ENCODE results near the gene RBBP9.
"Not testable (repeated sequence)": the region's sequence is repeated elsewhere in the genome, so short reads cannot be mapped to it uniquely, and the experiment has no call there.

RBBP9 gene

DNA sequence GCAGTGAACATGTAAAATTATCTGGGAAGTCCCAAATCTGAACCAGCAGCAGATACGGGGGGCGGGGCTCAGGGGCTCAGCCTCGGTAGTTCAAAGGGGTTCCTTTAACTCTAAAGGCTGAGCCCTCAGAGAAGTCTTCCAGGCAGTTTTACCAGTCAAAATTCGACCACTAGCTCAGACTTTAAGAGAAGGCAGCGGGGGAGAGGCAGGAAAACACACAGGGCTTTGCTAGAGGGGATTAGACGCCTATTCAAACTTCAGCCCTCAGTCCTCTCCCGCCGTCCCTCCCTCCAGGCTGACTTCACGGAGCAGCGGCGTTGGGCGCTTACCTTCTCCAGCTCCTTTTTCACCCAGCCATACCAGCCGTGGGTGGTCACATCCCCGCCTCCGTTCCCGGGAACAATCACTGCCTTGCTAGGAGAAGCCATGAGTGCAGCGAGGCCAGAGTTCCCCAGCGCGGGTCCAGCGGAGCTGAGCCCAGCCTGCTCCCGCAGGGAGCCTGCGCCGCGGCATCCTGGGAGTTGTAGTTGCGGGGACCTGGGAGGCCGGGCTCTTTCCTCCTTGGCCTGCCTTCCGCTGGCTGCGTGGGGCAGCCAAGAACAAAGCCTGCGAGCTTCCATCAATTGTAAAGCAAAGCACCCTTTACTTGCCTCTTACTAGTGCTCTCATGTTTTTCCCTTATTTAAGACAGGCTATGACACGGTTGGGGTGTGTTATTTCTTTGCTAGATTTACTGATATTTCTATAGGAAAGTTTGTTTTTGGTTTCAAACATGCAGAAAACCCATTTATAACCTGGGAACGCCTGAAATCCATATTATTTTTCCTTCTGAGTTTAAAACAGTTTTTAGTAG is at the start of gene RBBP9:
TSS of gene RBBP9 (minus strand) at position 486 of the 853 bp plus-strand sequence. CDS start at position 428, 58 bp downstream.
- DNase-seq = peak; percentile 89

DNA sequence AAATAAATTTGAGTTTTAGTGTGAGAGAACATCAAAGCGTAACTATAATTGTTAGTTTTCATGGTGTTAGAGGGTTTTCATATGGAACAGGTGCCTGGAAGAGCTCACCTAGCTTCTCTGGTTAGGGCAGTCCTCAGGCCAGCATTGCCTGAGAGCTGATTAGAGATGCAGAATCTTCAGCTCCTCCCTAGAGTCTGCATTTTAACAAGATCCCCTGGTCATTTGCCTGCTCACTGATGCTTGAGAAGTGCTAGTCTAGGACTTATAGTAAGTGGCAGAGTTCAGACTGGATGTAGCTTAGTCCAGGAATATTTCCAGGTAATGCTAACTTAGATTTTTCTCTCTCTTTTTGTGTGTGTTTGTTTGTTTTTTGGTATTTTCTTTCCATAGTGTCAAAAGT is 48.5 kb upstream of the RBBP9 start:
- DNase-seq = no peak

DNA sequence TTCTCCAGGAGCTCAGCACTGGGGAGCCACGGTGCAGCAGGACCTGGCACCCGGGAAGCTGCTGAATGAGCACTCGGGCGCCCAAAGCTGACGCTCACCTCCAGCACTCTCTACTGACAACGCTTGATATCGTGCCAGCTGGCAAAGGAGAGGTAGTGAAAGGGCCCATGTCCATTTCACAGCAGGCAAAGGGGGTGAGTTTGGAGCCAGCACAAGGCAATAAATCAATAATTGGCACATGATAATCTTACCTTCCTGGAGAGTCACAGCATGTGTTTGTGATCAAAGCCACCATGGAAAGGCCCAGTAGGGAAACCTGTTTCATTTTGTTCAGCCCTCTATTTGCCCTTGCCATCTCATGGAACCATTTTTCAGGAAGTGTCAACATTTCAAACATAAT is 46.9 kb upstream of the RBBP9 start:
- no peak for DNase-seq

DNA sequence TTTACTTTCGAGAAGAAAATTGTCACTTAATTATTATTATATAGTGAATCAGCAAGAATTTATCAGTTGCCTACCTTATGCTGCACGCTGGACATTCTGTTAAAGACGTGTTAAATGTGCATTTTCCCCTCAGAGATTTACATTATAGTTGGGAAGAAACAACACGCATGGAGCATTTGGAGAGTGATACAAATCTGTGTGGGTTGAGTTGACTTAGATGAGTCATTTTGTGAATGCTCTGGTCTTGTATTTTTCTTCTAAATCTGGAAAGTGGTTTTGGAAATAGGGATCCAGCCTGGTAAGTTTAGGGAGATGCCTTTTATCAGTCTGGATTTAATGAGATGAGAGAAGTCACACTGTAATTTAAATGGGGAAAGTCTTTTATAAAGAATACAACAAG is 46.2 kb upstream of the RBBP9 start:
- no peak for DNase-seq

DNA sequence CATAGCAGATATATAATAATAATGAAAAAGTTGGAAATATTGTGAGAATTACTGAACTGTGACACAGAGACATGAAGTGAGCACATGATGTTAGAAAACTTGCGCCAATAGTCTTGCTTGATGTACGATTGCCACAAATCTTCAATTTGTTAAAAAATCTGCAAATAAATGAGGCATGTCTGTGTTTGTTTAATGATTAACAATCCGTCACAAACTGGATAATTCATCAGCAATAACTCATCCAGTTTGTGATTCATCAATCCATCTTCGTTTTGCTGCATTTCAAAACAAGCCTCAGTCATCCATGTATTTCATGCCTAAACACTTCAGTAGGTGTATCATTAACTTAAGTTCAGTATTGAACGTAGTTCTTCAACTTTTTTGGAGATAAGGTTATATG is 44.7 kb upstream of the RBBP9 start:
- DNase-seq = no peak

DNA sequence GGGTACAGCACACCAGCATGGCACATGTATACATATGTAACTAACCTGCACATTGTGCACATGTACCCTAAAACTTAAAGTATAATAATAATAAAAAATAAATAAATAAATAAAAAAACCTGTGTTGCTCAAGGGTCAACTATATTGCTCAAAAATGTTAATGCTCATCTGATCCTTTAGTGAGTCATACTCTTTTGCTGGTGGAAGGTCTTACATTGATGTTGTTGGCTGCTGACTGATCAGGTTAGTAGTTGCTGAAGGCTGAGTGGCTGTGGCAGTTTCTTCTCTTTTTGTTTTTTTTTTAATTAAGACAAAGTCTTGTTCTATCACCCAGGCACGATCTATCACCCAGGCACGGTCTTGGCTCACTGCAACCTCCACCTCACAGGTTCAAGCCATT is 40.6 kb upstream of the RBBP9 start:
- DNase-seq = no peak

DNA sequence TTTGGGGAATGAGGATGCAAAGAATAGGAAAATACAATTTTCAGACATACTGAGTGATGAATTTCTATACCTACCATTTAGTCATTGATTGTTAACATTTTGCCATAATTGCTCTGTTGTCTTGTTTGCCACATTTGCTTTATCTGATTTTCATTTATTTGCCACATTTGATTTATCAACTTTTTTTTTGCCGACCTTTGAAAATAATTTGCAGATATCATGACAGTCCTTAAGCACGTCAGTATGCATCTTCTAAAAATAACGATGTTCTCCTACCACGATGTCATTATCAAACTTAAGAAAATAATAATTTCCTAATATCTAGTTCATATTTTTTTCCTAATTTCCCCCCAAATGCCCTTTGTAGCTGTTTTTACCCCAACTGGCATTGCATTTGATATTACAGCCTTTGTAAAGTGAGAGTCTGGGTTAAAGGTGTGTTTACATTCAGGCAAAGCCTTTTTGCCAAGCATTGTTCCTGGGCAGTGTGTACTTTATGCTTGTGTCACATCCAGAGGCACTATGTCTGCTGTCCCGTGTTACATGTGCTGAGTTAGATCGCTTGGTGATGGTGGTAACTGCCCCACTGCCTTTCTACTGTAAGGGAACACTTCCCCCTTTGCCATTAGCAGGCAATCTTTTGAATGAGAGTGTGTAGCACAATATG is 37.1 kb upstream of the RBBP9 start:
- DNase-seq = no peak

DNA sequence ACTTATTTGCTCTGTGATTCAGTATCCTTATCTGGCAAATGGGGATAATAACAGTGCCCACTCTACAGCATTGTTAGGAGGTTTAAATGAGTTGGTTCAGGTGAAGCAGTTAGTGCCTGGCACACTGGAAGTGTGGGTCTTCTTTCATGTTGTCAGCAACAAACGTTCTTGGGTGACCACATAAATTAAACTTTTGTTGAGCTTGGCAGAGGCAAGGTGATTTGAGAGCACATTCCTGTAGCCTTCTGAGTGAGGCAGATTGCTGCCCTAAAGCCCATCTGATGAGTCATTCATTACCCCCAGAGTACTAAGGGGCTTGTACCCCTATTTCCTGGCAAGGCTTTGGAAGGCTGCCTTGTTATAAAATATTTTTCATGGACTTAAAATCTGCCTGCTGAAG is 36.5 kb upstream of the RBBP9 start:
- no peak for DNase-seq

DNA sequence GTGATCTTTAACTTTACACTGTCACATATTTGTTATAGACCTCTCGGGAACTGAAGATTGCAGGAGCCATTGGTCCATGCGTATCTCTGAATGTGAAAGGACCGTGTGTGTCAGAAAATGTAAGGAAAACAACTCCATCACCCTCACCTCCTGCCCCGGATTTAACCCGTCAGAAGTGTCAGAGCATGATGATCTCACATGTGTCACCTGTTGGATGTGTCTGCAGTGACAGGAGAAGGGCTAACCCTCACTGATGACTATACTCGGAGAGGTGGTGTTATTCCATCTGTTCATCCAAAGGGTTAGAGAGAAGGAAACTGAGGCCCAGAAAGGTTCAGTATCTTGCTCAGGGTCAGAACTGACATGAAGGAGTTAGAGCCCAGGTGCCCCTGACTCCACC is 35.6 kb upstream of the RBBP9 start:
- no peak for DNase-seq

DNA sequence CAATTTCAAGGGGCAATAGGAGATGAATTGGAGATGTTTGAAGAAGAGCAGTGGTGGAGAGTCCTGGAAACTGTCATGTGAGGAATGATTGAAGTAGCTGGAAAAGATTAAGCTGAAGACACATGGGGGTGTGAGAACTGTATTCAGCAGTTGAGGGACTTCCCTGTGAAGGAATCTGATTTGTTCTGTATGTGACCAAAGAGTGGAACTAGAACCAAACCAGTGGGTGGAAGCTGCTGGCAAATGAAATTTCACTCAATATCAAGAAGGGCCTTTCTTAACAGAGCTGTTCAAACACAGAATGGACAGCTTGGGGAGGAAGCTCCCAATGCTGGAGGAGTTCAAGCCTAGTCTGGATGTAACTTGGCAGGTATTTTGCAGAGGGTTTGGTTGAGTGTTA is 32.0 kb upstream of the RBBP9 start:
- no peak for DNase-seq

DNA sequence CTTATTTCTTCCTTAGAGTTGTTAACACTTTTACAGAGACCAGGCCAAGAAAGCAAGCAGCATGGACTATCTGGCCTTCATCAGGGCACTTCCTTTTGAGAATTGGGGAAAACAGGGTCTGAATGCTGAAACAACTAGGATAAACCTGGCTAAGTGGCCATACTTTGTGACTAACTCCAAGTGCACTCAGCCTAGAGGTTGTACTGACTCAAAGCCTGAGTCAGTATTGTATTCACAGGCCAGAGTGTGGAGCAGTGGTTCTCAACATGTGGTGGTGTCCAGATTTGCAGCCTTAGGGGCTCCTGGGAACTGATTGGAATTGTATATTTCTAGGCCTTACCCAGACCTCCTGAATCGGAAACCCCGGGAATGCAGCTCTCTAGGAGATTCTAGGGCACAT is 30.8 kb upstream of the RBBP9 start:
- no peak for DNase-seq

DNA sequence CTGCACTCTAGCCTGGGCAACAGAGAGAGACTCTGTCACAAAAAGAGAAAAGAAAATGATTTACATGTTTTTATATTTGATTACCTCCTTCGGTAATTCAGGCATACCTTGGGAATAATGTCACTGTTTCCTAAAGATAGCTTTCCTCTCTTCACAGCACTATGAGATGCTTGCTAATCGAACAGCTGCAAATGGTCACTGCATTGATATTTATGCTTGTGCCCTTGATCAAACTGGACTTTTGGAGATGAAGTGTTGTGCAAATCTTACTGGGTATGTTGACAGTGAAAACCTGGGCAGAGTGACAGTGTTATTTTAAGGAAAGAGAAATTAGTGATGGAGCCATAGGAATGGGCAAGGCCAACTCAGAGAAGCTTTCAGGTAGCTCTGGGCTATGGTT is 30.3 kb upstream of the RBBP9 start:
- no peak for DNase-seq

DNA sequence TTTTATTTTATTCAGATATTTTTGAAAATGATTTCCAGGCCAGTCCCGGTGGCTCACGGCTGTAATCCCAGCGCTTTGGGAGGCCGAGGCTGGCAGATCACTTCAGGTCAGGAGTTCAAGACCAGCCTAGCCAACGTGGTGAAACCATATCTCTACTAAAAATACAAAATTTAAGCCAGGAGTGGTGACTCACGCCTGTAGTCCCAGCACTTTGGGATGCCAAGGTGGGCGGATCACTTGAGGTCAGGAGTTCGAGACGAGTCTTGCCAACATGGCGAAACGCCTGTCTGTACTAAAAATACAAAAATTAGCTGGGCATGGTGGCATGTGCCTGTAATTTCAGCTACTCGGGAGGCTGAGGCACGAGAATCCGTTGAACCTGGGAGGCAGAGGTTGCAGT is 29.7 kb upstream of the RBBP9 start:
- not testable (repeated sequence) for DNase-seq

DNA sequence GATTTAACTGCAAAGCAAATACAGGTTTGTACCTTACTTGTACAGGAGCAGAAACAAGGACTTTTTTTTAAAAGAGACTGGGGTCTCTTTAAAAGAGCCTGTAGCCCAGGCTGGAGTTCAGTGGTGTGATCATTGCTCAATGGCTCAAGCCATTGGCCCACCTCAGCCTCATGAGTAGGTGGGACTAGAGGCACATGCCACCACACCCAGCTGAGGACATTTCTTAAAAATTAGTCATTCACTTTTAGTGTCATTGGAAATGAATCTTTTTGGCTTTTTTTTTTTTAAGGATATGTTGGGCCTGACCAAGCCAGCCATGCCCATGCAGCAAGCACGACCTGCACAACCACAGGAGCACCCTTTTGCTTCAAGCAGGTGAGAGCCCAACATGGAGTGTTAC is 27.6 kb upstream of the RBBP9 start:
- no peak for DNase-seq

DNA sequence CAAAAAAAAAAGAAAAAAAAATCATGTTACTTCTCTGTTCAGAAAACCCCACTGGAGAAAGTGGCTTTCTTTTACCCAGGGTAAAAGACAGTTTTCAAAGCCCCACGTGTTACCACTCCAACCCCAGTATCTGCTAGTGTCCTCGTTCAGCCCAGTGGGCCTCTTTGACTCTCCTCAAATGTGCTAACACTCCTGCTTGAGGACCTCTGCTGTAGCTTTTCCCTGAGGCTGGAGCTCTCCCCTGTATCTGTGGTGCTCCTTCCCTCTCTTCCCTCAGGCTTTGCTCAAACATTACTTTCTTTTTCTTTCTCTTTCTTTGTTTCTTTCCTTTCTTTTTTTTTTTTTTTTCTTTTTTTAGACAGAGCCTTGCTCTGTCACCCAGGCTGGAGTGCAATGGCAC is 26.0 kb upstream of the RBBP9 start:
- DNase-seq = no peak

DNA sequence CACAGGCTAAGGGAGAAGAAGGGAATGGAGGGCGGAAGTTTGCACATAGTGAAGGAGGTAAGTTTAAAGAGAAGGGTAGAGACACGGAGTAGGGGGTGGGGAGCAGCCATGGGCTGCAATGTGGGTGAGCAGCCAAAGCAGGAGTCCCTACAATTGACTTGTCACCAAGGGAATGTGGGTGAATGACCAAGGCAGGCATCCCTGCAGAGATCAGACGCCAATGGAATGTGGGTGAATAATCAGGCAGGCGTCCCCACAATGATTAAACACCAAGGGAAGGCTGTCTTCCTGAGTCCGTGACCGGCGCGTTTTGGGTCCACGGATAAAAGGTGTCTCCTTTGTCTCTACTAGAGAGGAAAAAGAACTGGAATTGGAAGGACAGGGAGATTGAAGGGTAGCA is 25.0 kb upstream of the RBBP9 start:
- DNase-seq = not testable (repeated sequence)

DNA sequence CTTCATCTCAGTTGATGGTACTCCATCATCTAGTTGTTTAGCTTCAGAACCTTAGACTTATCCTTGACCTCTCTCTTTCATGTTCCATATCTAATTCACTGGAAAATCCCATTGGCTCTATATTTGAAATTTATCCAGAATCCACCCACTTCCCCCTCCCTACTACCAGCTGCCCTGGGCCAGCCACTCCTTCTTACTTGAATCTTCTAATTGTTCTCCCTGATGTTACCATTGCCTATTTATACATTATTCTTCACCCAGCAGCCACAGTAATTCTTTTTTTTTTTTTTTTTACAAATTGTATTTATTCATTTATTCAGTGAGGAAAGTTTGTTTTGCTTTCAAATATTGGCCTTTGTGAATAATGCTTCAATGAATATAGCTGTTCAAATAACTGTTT is 18.9 kb upstream of the RBBP9 start:
- DNase-seq = no peak

DNA sequence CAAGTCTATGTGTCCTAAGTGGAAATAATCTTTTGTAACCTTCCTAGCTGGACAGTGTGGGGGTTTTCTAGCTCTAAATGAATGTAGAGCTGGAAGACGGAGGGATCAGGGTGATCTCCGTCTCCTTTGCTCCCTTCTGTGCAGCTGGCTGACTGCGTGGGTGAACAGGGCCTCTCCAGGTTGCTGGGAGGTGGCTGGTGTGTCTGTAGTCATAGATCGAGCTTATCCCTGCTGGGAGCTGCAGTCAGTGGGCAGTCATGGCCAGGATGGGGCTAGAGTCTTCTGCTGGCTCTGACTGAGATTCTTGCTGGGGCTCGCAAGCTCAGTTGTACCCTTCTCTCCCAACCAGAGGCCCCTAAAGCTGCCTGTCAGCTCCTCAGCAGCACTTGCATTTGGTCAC is 17.1 kb upstream of the RBBP9 start:
- DNase-seq = no peak

DNA sequence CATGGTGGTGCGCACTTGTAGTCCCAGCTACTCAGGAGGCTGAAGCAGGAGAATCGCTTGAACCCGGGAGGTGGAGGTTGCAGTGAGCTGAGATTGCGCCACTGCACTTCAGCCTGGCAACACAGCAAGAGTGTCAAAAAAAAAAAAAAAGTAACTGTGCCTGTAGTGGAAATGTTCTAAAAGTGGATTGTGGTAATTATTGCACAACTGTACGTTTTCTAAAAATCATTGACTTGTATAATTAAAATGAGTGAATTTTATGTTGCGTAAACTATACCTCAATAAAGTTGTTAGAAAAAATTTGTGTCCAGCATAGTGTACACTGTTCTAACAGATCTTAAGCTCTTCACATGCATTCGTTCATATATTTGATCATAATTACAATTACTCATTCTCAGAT is 16.2 kb upstream of the RBBP9 start:
- DNase-seq = no peak

DNA sequence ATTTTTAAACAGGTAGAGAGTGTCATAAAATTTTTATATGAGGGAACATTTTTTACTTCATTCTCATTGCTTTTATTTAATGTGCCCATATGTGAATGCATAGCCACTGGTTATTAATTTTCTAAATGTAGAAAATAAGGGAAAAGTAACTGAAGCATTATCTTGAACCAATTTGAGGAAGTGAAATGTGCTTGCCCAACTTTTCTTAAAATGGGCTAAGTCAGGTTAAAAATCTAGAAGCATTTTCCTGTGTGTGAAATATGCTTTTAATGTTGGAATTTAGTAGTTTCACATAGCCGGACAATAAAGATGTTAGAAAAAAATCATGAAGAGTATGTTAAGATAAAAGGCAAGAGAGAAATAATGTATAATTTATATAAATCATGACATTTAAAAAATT is 14.5 kb upstream of the RBBP9 start:
- no peak for DNase-seq

DNA sequence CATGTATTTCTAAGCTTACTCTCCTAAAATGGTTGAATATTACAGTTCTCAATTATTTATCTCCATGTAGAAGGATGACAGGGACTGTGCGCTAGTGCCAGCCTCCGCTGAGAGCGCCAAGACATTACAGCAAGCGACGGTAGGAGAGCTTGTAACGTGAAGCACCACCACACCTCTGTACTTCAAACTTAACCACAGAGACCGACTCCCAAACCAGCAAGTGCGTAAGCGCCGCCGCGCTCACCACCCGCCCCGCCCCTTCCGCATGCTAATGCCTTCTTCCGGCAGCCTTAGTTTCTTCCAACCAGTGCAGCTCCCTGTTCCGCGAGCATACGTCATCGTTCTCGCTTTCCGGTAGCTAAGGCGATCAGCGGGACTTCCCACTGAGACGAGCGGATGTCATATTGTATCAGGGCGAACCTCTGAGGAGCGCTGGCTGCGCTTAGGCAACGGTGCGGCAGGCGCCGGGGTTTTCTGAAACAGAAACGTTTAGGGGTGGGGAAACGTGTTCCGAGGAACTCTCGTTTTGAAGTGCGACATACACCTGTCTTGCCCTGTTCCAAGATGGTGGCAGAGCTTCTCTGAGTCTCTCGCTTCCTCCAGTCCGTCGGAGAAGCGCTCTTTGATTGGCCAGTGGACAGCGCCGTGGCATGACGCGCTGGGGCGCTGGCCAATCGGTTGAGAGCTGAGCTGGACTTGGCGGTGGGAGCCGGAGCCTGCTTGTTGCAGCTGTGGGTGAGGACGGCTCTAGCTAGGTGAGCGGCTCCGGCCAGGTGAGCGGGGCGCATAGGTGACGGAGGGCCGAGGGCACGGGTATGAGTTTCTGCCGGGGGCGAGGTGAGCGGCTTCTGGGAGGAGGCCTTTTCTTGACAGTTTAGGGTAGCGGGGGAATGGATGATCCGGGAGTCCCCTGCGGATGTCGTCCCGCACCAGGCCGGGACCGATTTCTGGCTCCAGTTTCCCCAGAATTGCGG is 10.5 kb upstream of the RBBP9 start, which contains the start of gene SEC23B:
TSS of gene SEC23B (plus strand) at position 723 of the 974 bp plus-strand sequence. CDS start 2,896 bp downstream, outside the sequence.
- DNase-seq = peak; percentile 98

DNA sequence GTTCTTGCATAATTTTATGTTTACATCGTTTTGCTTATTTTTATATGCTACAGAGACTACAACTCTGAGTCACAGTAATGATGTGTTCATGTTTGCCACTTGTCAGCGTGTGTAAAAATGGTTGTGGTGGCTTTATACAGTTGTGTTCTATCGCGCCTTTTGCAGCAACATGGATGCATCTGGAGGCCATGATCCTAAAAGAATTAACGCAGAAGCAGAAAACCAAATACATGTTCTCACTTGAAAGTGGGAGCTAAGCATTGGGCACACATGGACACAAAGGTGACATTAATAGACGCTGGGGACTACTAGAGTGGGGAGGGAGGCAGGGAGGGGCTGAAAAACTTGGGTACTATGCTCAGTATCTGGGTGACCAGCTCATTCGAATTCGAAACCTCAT is 9.7 kb upstream of the RBBP9 start:
- DNase-seq = peak; percentile 37

DNA sequence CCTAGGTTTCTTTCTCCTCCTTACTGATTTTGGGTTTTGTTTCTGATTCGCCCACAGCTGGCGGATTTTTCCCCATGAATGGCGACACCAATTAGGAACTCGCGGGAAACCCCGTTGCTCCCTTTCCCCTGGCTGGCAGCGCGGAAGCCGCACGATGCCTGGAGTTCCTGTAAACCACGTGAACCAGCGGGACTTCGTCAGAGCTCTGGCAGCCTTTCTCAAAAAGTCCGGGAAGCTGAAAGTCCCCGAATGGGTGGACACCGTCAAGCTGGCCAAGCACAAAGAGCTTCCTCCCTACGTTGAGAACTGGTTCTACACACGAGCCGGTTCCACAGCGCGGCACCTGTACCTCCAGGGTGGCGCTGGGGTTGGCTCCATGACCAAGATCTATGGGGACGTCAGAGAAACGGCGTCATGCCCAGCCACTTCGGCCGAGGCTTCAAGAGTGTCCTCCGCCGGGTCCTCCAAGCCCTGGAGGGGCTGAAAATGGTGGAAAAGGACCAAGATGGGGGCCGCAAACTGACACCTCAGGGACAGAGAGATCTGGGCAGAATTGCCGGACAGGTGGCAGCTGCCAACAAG is 7.5 kb upstream of the RBBP9 start:
- DNase-seq = no peak

All from activated CD4-positive, alpha-beta T cell treated with anti-CD3 and anti-CD28 coated beads, Interleukin-10, Interleukin-2, amounts not matched to agents 100 ng/mL and 50 ng/mL, durations not matched to agents 16 hours and 8 hours (primary cell).